Calu3 (cell line): ENCODE data around the gene DNALI1. TPM values are rescaled to one million over a fixed set of nuclear protein-coding genes. Genes with fewer than 3 reads are reported as not detected.
"Not testable (repeated sequence)": the region's sequence is repeated elsewhere in the genome, so short reads cannot be mapped to it uniquely, and the experiment has no call there.

Experiments used
- BruUV-seq: library from RNA; stranded (reverse); fragments of 400-500 nt; replicated peaks from 2 replicates; lab custom pipeline; 2021; lab: Mats Ljungman, UMichigan
- CTCF ChIA-PET: fragments of 300-600 bp; sonication (Branson Sonifier 250); formaldehyde crosslinking; loops from one replicate; lab custom pipeline; 2022; ENCODE audit warnings: antibody characterized with exemption; lab: Charles Lee
- DNase-seq: peaks from one replicate; pipeline ENCODE4 v3.0.0; 2022
- H3K27ac Mint-ChIP-seq: one replicate; pipeline ENCODE4 v1.8.0; 2022; ENCODE audit warnings: mixed read lengths; ENCODE audit not compliant: unreplicated experiment
- H3K27me3 Mint-ChIP-seq: one replicate; pipeline ENCODE4 v1.8.0; 2022; ENCODE audit warnings: mixed read lengths; ENCODE audit not compliant: unreplicated experiment
- H3K36me3 Mint-ChIP-seq: one replicate; pipeline ENCODE4 v1.8.0; 2022; ENCODE audit warnings: mild to moderate bottlenecking, moderate library complexity, mixed read lengths; ENCODE audit not compliant: insufficient read depth, unreplicated experiment
- H3K4me1 Mint-ChIP-seq: one replicate; pipeline ENCODE4 v1.8.0; 2022; ENCODE audit warnings: mild to moderate bottlenecking, low read depth, mixed read lengths; ENCODE audit not compliant: unreplicated experiment
- H3K4me3 Mint-ChIP-seq: one replicate; pipeline ENCODE4 v1.8.0; 2022; ENCODE audit warnings: mild to moderate bottlenecking, low read depth, moderate library complexity, mixed read lengths; ENCODE audit not compliant: unreplicated experiment
- H3K9me3 Mint-ChIP-seq: one replicate; pipeline ENCODE4 v1.8.0; 2022; ENCODE audit warnings: low read depth, mixed read lengths; ENCODE audit not compliant: unreplicated experiment
- CTCF ChIP-seq: fragments of 200-600 bp; IDR thresholded peaks from one replicate; pipeline ENCODE4 v1.8.0; 2022; ENCODE audit warnings: antibody characterized with exemption; ENCODE audit not compliant: unreplicated experiment
- intact Hi-C: fragments of 100-400 bp; cut with micrococcal nuclease; formaldehyde crosslinking; loops from one replicate; pipeline ENCODE4 v1.10.0; 2022; ENCODE audit not compliant: unreplicated experiment
- total RNA-seq: library from RNA; stranded (reverse); gene quantifications from 2 replicates; pipeline ENCODE4 v1.2.3, GENCODE V29; 2022

Gene DNALI1
- total RNA-seq, 1 experiment from 2014 or later: 5.2 TPM

DNA sequence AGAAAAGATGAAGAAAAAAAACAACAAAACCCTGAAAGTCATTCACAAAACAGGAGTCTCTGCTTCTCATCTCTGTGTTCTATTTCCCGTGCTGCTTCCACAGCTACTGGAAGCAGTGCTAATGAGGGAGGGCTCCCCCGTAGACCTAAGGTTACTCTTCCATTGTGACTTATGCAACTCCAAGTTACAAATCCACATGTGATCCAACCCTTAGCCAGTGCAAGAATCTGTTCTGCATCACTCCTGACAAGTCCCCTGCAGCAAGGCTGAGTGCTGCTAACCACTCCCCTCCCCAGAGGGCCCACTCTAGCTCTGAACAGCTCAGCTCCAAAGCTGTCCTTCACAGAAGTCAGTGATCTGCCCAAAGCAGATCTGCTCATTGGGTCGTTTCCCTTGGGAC lies 10.3 kb downstream of the DNALI1 start:
- TF ChIP-seq CTCF: no peak
- intact Hi-C loops: no loop called here
- peaks cover 43% of the 10 kb centered on the region for H3K36me3 Mint-ChIP-seq
- no peaks in the 10 kb centered on the region for H3K9me3 Mint-ChIP-seq
- H3K27ac Mint-ChIP-seq: no peak overlapping the region
- no peaks in the 10 kb centered on the region for H3K4me1 Mint-ChIP-seq
- no peak overlapping the region for H3K4me3 Mint-ChIP-seq
- BruUV-seq: no TSS peak
- DNase-seq: no peak
- H3K27me3 Mint-ChIP-seq: no peaks in the 10 kb centered on the region
- CTCF ChIA-PET: no interaction called here

DNA sequence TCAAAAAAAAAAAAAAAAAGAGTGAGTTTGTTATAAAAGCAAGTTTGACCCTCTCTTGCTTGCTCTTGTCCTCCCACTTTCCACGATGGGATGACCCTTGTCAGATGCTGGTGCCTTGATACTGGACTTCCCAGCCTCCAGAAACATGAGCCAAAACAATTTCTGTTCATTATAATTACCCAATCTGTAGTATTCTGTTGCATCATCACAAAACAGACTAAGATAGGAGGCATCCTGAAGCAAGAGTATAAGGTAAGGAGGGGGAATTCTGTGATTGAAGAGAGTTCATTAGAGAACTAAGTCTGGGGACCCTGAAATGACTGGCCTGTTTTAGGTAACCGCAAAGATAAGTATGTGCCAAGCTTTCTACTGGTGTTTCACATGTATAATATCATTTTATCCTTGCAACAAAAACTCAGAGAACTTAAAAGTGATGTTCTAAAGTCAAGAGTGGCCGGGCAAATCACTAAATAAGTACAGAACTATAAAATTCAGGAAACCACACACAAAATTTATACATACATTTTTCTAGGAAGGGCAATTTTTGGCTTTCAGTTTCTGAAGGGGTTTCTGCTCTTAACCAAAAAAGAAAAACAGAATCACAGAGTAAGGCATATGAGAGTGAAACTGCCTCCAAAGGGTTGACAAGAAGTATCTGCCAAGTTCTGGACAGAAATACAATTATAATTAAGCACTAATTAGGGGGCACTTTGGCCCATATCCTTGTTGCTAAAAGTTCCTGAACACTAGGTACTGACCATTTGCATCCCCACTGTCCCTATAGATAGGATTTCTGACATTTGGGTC lies 14.0 kb downstream of the DNALI1 start:
- TF ChIP-seq CTCF: no peak
- H3K4me1 Mint-ChIP-seq: no peaks in the 10 kb centered on the region
- no peaks in the 10 kb centered on the region for H3K27me3 Mint-ChIP-seq
- intact Hi-C loops: no loop called here
- CTCF ChIA-PET: no interaction called here
- DNase-seq: no peak
- H3K4me3 Mint-ChIP-seq: no peak overlapping the region
- H3K27ac Mint-ChIP-seq: no peak overlapping the region
- no peaks in the 10 kb centered on the region for H3K9me3 Mint-ChIP-seq
- H3K36me3 Mint-ChIP-seq: peaks cover 51% of the 10 kb centered on the region
- BruUV-seq: no TSS peak

DNA sequence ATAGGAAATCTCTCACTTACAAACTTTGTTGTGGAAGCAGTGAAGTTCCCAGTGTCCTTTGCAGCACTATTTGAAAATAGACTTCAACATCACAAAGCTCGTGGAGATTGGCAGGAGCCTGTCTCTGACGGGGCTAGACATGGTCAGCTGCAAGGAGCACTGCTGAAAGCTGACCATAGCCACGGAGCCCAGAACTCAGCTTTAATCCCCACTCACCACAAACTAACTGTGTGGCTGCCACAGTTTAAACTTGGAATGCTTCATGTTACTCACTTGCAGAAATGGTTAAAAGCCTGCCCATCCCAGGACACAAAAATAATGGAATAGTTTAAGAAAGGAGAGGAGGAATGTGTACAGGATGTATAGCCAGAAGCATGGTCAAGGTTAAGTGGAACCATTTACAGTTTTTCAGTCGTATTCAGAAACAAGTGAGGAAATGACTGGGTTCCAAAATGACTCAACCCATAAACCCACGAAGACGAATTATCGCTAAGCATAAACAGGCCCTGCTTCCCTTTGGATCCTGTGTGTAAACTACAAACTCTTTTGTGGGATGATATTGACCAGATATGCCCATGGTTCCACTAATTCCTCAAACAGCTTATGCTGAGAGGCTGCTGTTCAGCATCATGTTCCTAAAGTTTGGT lies 18.2 kb downstream of the DNALI1 start:
- DNase-seq: no peak
- no peak overlapping the region for H3K27ac Mint-ChIP-seq
- TF ChIP-seq CTCF: no peak
- H3K9me3 Mint-ChIP-seq: no peaks in the 10 kb centered on the region
- H3K27me3 Mint-ChIP-seq: no peaks in the 10 kb centered on the region
- H3K36me3 Mint-ChIP-seq: peaks cover 58% of the 10 kb centered on the region
- no TSS peak for BruUV-seq
- intact Hi-C loops: no loop called here
- CTCF ChIA-PET: no interaction called here
- no peak overlapping the region for H3K4me3 Mint-ChIP-seq
- H3K4me1 Mint-ChIP-seq: peaks cover 18% of the 10 kb centered on the region

GRCh38 chr1:37575692-37576091 lies 19.0 kb downstream of the DNALI1 start:
- Mint-ChIP-seq H3K4me1 (peaks cover 18% of the 10 kb centered on the region), H3K36me3 (peaks cover 63% of the 10 kb centered on the region), H3K27ac (no peak overlapping the region), H3K9me3 (no peaks in the 10 kb centered on the region), H3K27me3 (no peaks in the 10 kb centered on the region), H3K4me3 (no peak overlapping the region)
- no TSS peak for BruUV-seq
- CTCF ChIA-PET: no interaction called here
- intact Hi-C loops: no loop called here
- no peak for DNase-seq
- TF ChIP-seq CTCF: no peak

GRCh38 chr1:37584544-37584943 lies 27.8 kb downstream of the DNALI1 start:
- H3K27me3 Mint-ChIP-seq, DNase-seq, BruUV-seq, H3K4me1 Mint-ChIP-seq, H3K9me3 Mint-ChIP-seq, H3K27ac Mint-ChIP-seq, H3K4me3 Mint-ChIP-seq, intact Hi-C loops: not testable (repeated sequence)
- H3K36me3 Mint-ChIP-seq: peaks cover 54% of the 10 kb centered on the region
- CTCF ChIA-PET: interaction anchor here (0.6 kb wide), 1 partner anchor 1446 kb away, joined by 4 read pairs; no protein-coding TSS in a partner anchor
